A673 (cell line): ENCODE measurements around the gene AATK. TPM values are rescaled to one million over a fixed set of nuclear protein-coding genes. Genes with fewer than 3 reads are reported as not detected.

Source experiments
- BruUV-seq: library from RNA; stranded (reverse); fragments of 400-500 nt; replicated peaks from 2 replicates; lab custom pipeline; 2021; lab: Mats Ljungman, UMichigan
- CTCF ChIA-PET: fragments of 300-600 bp; sonication (Branson Sonifier 250); formaldehyde crosslinking; loops from one replicate; lab custom pipeline; 2022; ENCODE audit warnings: antibody characterized with exemption; lab: Charles Lee
- POLR2A ChIA-PET: fragments of 300-600 bp; sonication (Branson Sonifier 250); formaldehyde crosslinking; loops from one replicate; lab custom pipeline; 2022; ENCODE audit warnings: antibody characterized with exemption; ENCODE audit not compliant: low non-redundant PET; lab: Charles Lee
- DNase-seq: peaks from one replicate; pipeline ENCODE4 v3.0.0-alpha.2; 2015; ENCODE audit warnings: low spot score
- H3K27ac ChIP-seq: fragments of 200-600 bp; sonication (generic); 2 replicates; pipeline ENCODE4 v1.5.1; 2016; ENCODE audit warnings: mixed run types, low read depth, mild to moderate bottlenecking, mixed read lengths, antibody characterized with exemption, low read length; ENCODE audit not compliant: poor library complexity, severe bottlenecking
- H3K27me3 ChIP-seq: fragments of 200-600 bp; sonication (generic); replicated peaks from 2 replicates; pipeline ENCODE4 v1.6.1; 2017; ENCODE audit warnings: mixed run types, low read depth, mild to moderate bottlenecking, mixed read lengths, antibody characterized with exemption, low read length; ENCODE audit not compliant: insufficient read depth, poor library complexity
- H3K36me3 ChIP-seq: fragments of 200-600 bp; sonication (generic); 2 replicates; pipeline ENCODE4 v1.6.1; 2016; ENCODE audit warnings: mixed run types, mild to moderate bottlenecking, mixed read lengths, antibody characterized with exemption, low read length; ENCODE audit not compliant: insufficient read depth, poor library complexity, severe bottlenecking
- H3K4me1 ChIP-seq: fragments of 200-600 bp; sonication (generic); 2 replicates; pipeline ENCODE4 v1.6.1; 2017; ENCODE audit warnings: mixed run types, mild to moderate bottlenecking, mixed read lengths, antibody characterized with exemption, low read length; ENCODE audit not compliant: insufficient read depth, poor library complexity, severe bottlenecking
- H3K4me3 ChIP-seq: fragments of 200-600 bp; sonication (generic); 2 replicates; pipeline ENCODE4 v1.5.1; 2016; ENCODE audit warnings: low read depth, mixed run types, mild to moderate bottlenecking, mixed read lengths, low read length; ENCODE audit not compliant: poor library complexity, severe bottlenecking
- H3K9me3 ChIP-seq: fragments of 200-600 bp; sonication (generic); 2 replicates; pipeline ENCODE4 v1.6.1; 2016; ENCODE audit warnings: mixed run types, low read depth, mild to moderate bottlenecking, mixed read lengths, antibody characterized with exemption, low read length; ENCODE audit not compliant: poor library complexity, severe bottlenecking
- CTCF ChIP-seq: fragments of 300-800, 200-600 bp; sonication (generic); conservative IDR thresholded peaks from 2 replicates; pipeline ENCODE4 v1.5.1; 2017; ENCODE audit warnings: low read depth, mild to moderate bottlenecking, antibody characterized with exemption, low read length, moderate library complexity, mixed read lengths
- EZH2 ChIP-seq: fragments of 200-600 bp; sonication (generic); IDR thresholded peaks from 2 replicates; pipeline ENCODE4 v1.6.1; 2017; ENCODE audit warnings: borderline replicate concordance, low read depth, mild to moderate bottlenecking, mixed read lengths, antibody characterized with exemption, low read length; ENCODE audit not compliant: poor library complexity, severe bottlenecking
- intact Hi-C: fragments of 100-400 bp; cut with micrococcal nuclease; formaldehyde crosslinking; loops from one replicate; pipeline ENCODE4 v1.10.0; 2022; ENCODE audit not compliant: unreplicated experiment
- total RNA-seq: library from RNA; stranded (reverse); gene quantifications from 2 replicates; pipeline ENCODE4 v1.2.3, GENCODE V29; 2021

AATK gene
- total RNA-seq, 1 experiment from 2014 or later: 0.90 TPM

GRCh38 chr17:81203136-81203535, 37.1 kb upstream of the AATK start:
- CTCF ChIA-PET: no interaction called here
- H3K9me3 ChIP-seq: no peaks in the 10 kb centered on the region
- TF ChIP-seq EZH2 (no peak), CTCF (no peak)
- peaks cover 22% of the 10 kb centered on the region for H3K4me1 ChIP-seq
- no peaks in the 10 kb centered on the region for H3K36me3 ChIP-seq
- POLR2A ChIA-PET: no interaction called here
- intact Hi-C loops: no loop called here
- no peak overlapping the region for H3K27ac ChIP-seq
- no peak for DNase-seq
- no TSS peak for BruUV-seq
- H3K4me3 ChIP-seq: no peak overlapping the region
- no peaks in the 10 kb centered on the region for H3K27me3 ChIP-seq

- CTCF ChIA-PET: no interaction called here
- DNase-seq: no peak
- H3K4me3 ChIP-seq: no peak overlapping the region
- H3K36me3 ChIP-seq: no peaks in the 10 kb centered on the region
- BruUV-seq: no TSS peak
- peaks cover 18% of the 10 kb centered on the region for H3K4me1 ChIP-seq
- no peak for TF ChIP-seq CTCF
- no peak for TF ChIP-seq EZH2
- intact Hi-C loops: no loop called here
- no peaks in the 10 kb centered on the region for H3K9me3 ChIP-seq
- H3K27ac ChIP-seq: no peak overlapping the region
- POLR2A ChIA-PET: no interaction called here
- no peaks in the 10 kb centered on the region for H3K27me3 ChIP-seq
Observed at GRCh38 chr17:81202318-81202717, 36.3 kb upstream of the AATK start.

GRCh38 chr17:81200695-81201580, 34.9 kb upstream of the AATK start:
- no TSS peak for BruUV-seq
- intact Hi-C loops: no loop called here
- no peak overlapping the region for H3K27ac ChIP-seq

More at GRCh38 chr17:81200695-81201580, 34.9 kb upstream of the AATK start:
- peak; percentile 78 for DNase-seq
- Histone ChIP-seq H3K4me3 (no peak overlapping the region), H3K9me3 (no peaks in the 10 kb centered on the region), H3K36me3 (no peaks in the 10 kb centered on the region), H3K4me1 (peaks cover 5% of the 10 kb centered on the region), H3K27me3 (no peaks in the 10 kb centered on the region)
- TF ChIP-seq CTCF: peak; percentile 59
- no peak for TF ChIP-seq EZH2
- CTCF ChIA-PET: interaction anchor here (0.6 to 1.1 kb wide), 3 partner anchors 55 to 58 kb away, joined by 3 to 7 read pairs (median 4); no protein-coding TSS in a partner anchor
- POLR2A ChIA-PET: no interaction called here
